HG03354 (cell line): ENCODE data around the gene HOXB9.

Source experiments
- ATAC-seq: cut with Tn5 transposase; IDR thresholded peaks from one replicate; pipeline ENCODE4 v1.9.1; 2021; ENCODE audit warnings: mild to moderate bottlenecking; ENCODE audit not compliant: unreplicated experiment, poor library complexity, severe bottlenecking

The HOXB9 gene

GRCh38 chr17:48626245-48627117 is at the start of gene HOXB9:
TSS of gene HOXB9 (minus strand) at chr17:48626358. CDS start at chr17:48626269, 89 bp downstream.
- no peak for ATAC-seq

- ATAC-seq, result no peak
These were observed 46.2 kb upstream of the HOXB9 start for GRCh38 chr17:48672340-48672739.

GRCh38 chr17:48671697-48672171 is 45.6 kb upstream of the HOXB9 start:
- no peak for ATAC-seq

- ATAC-seq, result no peak
These were observed 37.2 kb upstream of the HOXB9 start for GRCh38 chr17:48663134-48663924.

GRCh38 chr17:48655913-48656312 is 29.8 kb upstream of the HOXB9 start:
- no peak for ATAC-seq

GRCh38 chr17:48649741-48650140 is 23.6 kb upstream of the HOXB9 start:
- no peak for ATAC-seq

GRCh38 chr17:48647963-48648245 is 21.7 kb upstream of the HOXB9 start:
- no peak for ATAC-seq

GRCh38 chr17:48647103-48647962 is 21.2 kb upstream of the HOXB9 start:
- no peak for ATAC-seq

- ATAC-seq, result no peak
These were observed 20.3 kb upstream of the HOXB9 start for GRCh38 chr17:48646183-48647102.

GRCh38 chr17:48645639-48646182 is 19.6 kb upstream of the HOXB9 start:
- no peak for ATAC-seq

- ATAC-seq, result no peak
These were observed 18.9 kb upstream of the HOXB9 start for GRCh38 chr17:48644910-48645557.

- ATAC-seq, result no peak
These were observed 18.0 kb upstream of the HOXB9 start for GRCh38 chr17:48644159-48644558.

GRCh38 chr17:48643697-48644012 is 17.5 kb upstream of the HOXB9 start:
- no peak for ATAC-seq

GRCh38 chr17:48642843-48643696 is 16.9 kb upstream of the HOXB9 start:
- no peak for ATAC-seq

- no peak for ATAC-seq
These were observed 16.1 kb upstream of the HOXB9 start for GRCh38 chr17:48642059-48642842.

GRCh38 chr17:48641541-48642058 is 15.4 kb upstream of the HOXB9 start:
- no peak for ATAC-seq

GRCh38 chr17:48640858-48641180 is 14.7 kb upstream of the HOXB9 start:
- no peak for ATAC-seq
